HG03064 (cell line): ENCODE results near the gene SMIM36.
"Not testable (repeated sequence)": the region's sequence is repeated elsewhere in the genome, so short reads cannot be mapped to it uniquely, and the experiment has no call there.

ENCODE experiments used
- ATAC-seq: cut with Tn5 transposase; IDR thresholded peaks from one replicate; pipeline ENCODE4 v1.9.1; 2021; ENCODE audit warnings: low read depth; ENCODE audit not compliant: unreplicated experiment

SMIM36 gene

GRCh38 chr17:55510986-55511721 is at the start of gene SMIM36:
Gene SMIM36 (minus strand): TSS chr17:55511452.
- no peak for ATAC-seq

GRCh38 chr17:55555772-55556171 is 44.5 kb upstream of the SMIM36 start:
- no peak for ATAC-seq

GRCh38 chr17:55549140-55549539 is 37.9 kb upstream of the SMIM36 start:
- no peak for ATAC-seq

GRCh38 chr17:55546991-55547664 is 35.9 kb upstream of the SMIM36 start:
- no peak for ATAC-seq

GRCh38 chr17:55546481-55546880 is 35.2 kb upstream of the SMIM36 start:
- no peak for ATAC-seq

GRCh38 chr17:55545806-55546205 is 34.6 kb upstream of the SMIM36 start:
- ATAC-seq, result no peak

GRCh38 chr17:55543709-55544108 is 32.5 kb upstream of the SMIM36 start:
- ATAC-seq, result no peak

GRCh38 chr17:55540414-55541091 is 29.3 kb upstream of the SMIM36 start:
- no peak for ATAC-seq

GRCh38 chr17:55536205-55536604 is 25.0 kb upstream of the SMIM36 start:
- no peak for ATAC-seq

- ATAC-seq, result no peak
Measured at GRCh38 chr17:55533608-55534007, 22.4 kb upstream of the SMIM36 start.

- no peak for ATAC-seq
Measured at GRCh38 chr17:55532670-55533069, 21.4 kb upstream of the SMIM36 start.

- no peak for ATAC-seq
Measured at GRCh38 chr17:55531053-55531728, 19.9 kb upstream of the SMIM36 start.

- no peak for ATAC-seq
Measured at GRCh38 chr17:55530064-55530463, 18.8 kb upstream of the SMIM36 start.

GRCh38 chr17:55527540-55528118 is 16.4 kb upstream of the SMIM36 start:
- ATAC-seq, result no peak

- no peak for ATAC-seq
Measured at GRCh38 chr17:55524440-55525220, 13.4 kb upstream of the SMIM36 start.

- ATAC-seq, result not testable (repeated sequence)
Measured at GRCh38 chr17:55523032-55523431, 11.8 kb upstream of the SMIM36 start.

GRCh38 chr17:55521186-55521585 is 9.9 kb upstream of the SMIM36 start:
- ATAC-seq, result no peak

- ATAC-seq, result no peak
Measured at GRCh38 chr17:55520402-55520801, 9.2 kb upstream of the SMIM36 start.

- no peak for ATAC-seq
Measured at GRCh38 chr17:55518510-55518909, 7.3 kb upstream of the SMIM36 start.
